Adrenal gland (tissue), 5 donors: ENCODE data around the gene DHH.

Experiments used
- POLR2A ChIP-seq, 2 donors: fragments of 450-650 bp; IDR thresholded peaks; one replicate each; pipeline ENCODE4 v1.6.1; 2017; ENCODE audit warnings: antibody characterized with exemption in 2 of 2, mild to moderate bottlenecking in 2 of 2, moderate library complexity in 1 of 2
- TF ChIP-seq, protein P1 (sequence below), 6 experiments: fragments of 450-650 bp in 4 of 6; fragments of 200-600 bp in 2 of 6; sonication (generic) in 1 of 6; IDR thresholded peaks; 1 replicate in 5 of 6; 2 replicates in 1 of 6; pipeline versions ENCODE4 v1.5.1 to v1.8.0; 2016 to 2021; ENCODE audit warnings: antibody characterized with exemption in 6 of 6, mild to moderate bottlenecking in 2 of 6, moderate library complexity in 1 of 6
- donor health status: DM: no; HTN: no; CAD: no.

DNA sequence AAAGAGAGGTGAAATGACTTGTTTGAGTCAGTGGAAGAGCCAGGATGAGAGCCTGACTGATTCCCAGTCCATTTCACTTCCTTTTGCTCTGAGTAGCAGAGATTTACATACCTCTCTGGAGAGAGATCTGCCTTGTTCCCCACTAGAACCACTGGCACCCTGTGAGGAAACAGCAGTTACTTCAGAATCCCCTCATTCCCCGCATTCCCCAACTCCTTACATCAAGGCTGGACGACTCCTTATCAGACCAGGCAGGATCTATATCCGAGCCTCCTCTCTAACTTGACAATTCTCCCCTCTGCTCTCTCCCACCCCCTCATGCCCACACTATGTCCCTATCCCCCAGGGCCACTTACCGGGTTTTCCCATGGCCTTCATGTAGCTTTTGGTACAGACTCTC is 28.5 kb downstream of the DHH start:
- TF ChIP-seq POLR2A (IDR thresholded peaks at IDR 0.05) = no peak
- TF ChIP-seq, protein P1, sequence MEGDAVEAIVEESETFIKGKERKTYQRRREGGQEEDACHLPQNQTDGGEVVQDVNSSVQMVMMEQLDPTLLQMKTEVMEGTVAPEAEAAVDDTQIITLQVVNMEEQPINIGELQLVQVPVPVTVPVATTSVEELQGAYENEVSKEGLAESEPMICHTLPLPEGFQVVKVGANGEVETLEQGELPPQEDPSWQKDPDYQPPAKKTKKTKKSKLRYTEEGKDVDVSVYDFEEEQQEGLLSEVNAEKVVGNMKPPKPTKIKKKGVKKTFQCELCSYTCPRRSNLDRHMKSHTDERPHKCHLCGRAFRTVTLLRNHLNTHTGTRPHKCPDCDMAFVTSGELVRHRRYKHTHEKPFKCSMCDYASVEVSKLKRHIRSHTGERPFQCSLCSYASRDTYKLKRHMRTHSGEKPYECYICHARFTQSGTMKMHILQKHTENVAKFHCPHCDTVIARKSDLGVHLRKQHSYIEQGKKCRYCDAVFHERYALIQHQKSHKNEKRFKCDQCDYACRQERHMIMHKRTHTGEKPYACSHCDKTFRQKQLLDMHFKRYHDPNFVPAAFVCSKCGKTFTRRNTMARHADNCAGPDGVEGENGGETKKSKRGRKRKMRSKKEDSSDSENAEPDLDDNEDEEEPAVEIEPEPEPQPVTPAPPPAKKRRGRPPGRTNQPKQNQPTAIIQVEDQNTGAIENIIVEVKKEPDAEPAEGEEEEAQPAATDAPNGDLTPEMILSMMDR (IDR thresholded peaks at IDR 0.05) = no peak
